GM21367 (cell line): Measurements from ENCODE around the gene LRRC19.

ENCODE experiments used
- ATAC-seq: cut with Tn5 transposase; IDR thresholded peaks from one replicate; pipeline ENCODE4 v1.9.1; 2021; ENCODE audit not compliant: unreplicated experiment

Gene LRRC19

GRCh38 chr9:27005491-27005890, at the start of gene LRRC19:
LRRC19 (minus strand) TSS chr9:27005672; CDS start chr9:26999694, 5,978 bp downstream.
- no peak for ATAC-seq

- no peak for ATAC-seq
Measured at GRCh38 chr9:27054841-27055240, 49.4 kb upstream of the LRRC19 start.

GRCh38 chr9:27054125-27054524, 48.7 kb upstream of the LRRC19 start:
- ATAC-seq = no peak

- ATAC-seq = no peak
Measured at GRCh38 chr9:27053369-27054022, 48.0 kb upstream of the LRRC19 start.

GRCh38 chr9:27047136-27047535, 41.7 kb upstream of the LRRC19 start:
- no peak for ATAC-seq

- ATAC-seq = no peak
Measured at GRCh38 chr9:27043176-27043575, 37.7 kb upstream of the LRRC19 start.

- ATAC-seq = no peak
Measured at GRCh38 chr9:27042476-27042875, 37.0 kb upstream of the LRRC19 start.

GRCh38 chr9:27041746-27042145, 36.3 kb upstream of the LRRC19 start:
- ATAC-seq = no peak

- ATAC-seq = no peak
Measured at GRCh38 chr9:27037499-27037898, 32.0 kb upstream of the LRRC19 start.

- ATAC-seq = peak; percentile 84
Measured at GRCh38 chr9:27033815-27034403, 28.4 kb upstream of the LRRC19 start.

- no peak for ATAC-seq
Measured at GRCh38 chr9:27029186-27029585, 23.7 kb upstream of the LRRC19 start.

- no peak for ATAC-seq
Measured at GRCh38 chr9:27022920-27023319, 17.4 kb upstream of the LRRC19 start.

GRCh38 chr9:27019589-27019988, 14.1 kb upstream of the LRRC19 start:
- no peak for ATAC-seq

- ATAC-seq = no peak
Measured at GRCh38 chr9:27003426-27004077, 1.9 kb downstream of the LRRC19 start.

GRCh38 chr9:26995810-26996209, 9.7 kb downstream of the LRRC19 start:
- no peak for ATAC-seq

GRCh38 chr9:26983340-26983739, 22.1 kb downstream of the LRRC19 start:
- no peak for ATAC-seq

GRCh38 chr9:26975728-26976707, 29.5 kb downstream of the LRRC19 start:
- no peak for ATAC-seq

- ATAC-seq = no peak
Measured at GRCh38 chr9:26974927-26975326, 30.5 kb downstream of the LRRC19 start.

- no peak for ATAC-seq
Measured at GRCh38 chr9:26973989-26974388, 31.5 kb downstream of the LRRC19 start.

- ATAC-seq = no peak
Measured at GRCh38 chr9:26971721-26972120, 33.8 kb downstream of the LRRC19 start.

GRCh38 chr9:26956860-26957233, 48.6 kb downstream of the LRRC19 start:
- no peak for ATAC-seq
